Femur (tissue), 1 donor: ENCODE data around the gene UBE2F.
"Not testable (repeated sequence)": the region's sequence is repeated elsewhere in the genome, so short reads cannot be mapped to it uniquely, and the experiment has no call there.

ENCODE experiments used
- DNase-seq: peaks from one replicate; pipeline ENCODE4 v3.0.0-alpha.2; 2017

The UBE2F gene

DNA sequence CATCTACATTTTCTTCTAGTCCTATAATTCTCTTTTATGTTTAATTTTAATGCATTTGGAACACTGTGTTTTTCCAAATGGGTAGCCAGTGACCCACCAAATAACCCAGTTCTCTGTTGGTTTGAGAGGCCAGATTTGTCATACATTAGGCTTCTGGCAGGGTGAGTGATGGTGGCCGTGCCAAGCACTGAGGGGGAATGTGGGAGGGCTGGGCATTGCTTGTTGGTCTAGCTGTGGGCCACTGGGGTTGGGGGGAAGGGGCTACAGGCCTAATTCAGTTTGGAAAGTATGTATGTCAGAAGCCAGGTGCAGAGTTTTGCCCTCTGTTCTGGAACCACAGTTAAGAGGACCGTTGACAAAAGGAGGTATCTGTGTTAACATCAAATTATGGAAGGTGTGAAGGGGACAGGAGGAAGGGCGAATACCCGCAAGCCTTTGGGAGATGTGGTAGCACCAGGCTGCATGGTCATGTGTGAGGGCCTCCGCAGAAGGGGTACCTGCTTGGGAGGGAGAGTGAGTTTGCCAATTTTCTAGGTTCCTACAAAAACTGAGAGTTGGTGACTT is 55.9 kb downstream of the UBE2F start:
- no peak for DNase-seq

DNA sequence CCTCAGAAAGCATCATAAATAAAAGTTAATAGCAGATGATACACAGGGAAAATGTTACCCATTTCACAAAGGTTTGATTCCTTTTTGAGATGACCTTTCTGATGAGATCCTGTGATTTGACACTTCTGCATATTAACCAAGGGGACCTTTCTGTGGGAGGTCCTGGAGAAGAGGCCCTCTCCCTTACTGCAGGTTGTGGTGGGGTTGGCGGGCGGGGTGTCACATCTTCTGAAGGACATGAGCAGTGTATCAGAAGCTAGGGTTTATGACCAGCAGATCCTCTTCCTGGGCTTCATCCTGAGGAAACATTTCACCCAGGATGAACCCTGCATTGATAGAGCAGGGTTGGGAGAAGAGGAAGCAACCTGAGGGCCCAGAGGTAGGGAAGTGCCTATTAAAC is 56.8 kb downstream of the UBE2F start:
- no peak for DNase-seq

DNA sequence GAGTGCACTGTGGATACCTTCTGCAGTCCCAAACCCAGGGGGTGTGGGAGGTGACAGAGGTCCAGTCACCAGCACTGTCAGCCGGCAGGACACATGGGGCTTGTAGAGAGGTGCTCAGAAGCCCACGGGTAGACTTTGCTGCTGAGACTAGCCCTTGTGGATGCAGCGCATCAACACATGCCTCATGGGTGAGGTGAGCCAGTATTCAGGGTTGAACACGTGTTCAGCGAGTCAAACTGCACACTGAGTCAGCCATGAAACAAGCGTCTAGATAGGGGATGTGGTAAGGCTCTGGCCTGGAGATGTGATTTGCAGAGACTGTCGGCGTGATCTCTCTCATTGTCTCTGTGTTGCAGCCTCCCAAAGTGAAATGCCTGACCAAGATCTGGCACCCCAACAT is 58.2 kb downstream of the UBE2F start:
- DNase-seq: no peak

- no peak for DNase-seq
These were observed 59.0 kb downstream of the UBE2F start for GRCh38 chr2:238025741-238026360.

DNA sequence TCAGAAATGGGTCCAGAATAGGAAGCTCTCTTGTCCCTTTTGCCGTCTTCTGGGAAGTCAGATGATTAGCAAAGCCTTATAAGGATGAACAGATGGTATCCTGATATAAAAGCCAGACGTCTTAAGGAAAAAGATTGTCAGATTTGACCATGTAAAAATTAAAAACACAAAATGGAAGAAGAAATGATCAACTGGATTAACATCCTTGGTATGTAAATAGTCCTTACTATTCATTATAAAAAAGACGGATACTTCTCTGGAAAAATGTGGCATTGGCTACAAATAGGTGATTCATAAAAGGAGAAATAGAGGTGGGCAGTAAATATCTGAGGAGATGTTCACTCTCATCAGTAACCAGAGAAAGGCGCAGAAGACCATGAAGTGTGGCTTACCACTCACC is 60.2 kb downstream of the UBE2F start:
- DNase-seq: no peak

DNA sequence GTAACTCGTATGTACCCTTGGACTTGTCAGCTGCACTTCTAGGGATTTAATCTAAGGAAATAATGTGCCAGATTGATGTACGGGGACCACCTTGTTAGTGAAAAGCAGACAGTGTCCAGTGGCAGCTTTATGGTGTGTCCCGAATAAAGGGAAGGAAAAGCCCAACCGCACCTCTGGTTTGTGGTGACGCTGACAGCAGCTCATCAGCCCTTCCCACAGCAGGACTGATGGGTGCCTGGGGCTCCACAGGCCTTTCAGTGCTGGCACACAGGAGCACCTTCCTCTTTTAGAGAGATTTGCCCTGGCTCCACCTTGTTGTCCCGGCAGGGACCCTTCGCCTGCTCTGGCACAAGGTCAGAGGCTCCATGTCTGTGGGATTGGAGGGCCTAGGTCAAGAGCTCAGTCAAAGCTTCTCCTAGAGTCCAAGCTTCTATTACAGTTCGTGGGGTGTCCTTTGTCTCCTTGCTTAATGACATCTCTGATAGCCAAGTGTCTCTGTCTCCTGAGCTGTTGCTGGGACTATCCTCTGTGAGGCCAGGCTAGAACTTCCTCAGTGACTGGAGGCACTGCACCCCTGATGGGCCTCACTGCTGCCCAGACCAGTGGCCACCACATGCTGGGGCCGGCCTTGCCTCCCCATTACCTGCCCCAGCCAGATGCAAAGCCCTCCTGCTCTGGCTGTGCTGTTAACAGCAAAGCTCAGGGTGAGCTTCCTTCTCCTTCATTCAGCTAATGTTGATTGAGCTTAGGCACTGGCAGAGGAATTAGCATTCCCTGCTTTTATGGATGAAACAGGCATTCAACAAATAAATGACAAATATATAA is 61.0 kb downstream of the UBE2F start:
- peak; percentile 28 for DNase-seq

- DNase-seq: no peak
These were observed 63.0 kb downstream of the UBE2F start for GRCh38 chr2:238029853-238030252.

DNA sequence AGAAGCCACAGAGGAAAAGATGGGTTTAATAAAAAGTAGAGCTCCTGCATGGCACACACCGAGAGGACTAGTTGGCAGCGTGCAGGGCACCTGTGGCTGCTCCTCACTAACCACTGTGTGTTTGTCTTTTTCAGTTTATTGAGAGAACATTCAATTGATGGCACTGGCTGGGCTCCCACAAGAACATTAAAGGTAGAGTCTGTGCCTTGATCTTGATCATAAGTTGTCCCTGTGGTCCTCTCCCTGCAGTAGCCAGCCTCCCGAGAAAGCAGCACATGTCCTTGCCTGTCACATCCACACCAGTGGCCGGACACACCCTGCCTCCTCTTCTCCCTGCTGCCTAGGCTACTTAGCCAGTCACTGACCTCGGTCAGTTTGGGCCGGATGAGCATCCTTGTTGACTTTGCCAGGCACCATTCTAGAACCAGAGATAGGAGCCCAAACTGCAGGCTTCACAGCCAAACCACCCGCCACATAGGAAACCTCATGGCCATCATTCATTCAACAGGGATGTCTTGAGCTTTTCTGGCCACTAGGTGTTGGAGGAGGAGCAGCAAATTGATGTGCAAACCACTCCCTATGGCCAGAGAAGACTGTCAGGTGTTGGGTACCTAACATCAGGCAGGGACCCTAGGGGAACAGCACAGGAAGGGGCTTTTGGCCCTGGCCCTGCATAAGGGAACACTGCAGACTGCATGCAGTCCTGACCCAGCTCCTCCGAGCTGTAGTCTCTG is 63.8 kb downstream of the UBE2F start:
- DNase-seq: no peak

DNA sequence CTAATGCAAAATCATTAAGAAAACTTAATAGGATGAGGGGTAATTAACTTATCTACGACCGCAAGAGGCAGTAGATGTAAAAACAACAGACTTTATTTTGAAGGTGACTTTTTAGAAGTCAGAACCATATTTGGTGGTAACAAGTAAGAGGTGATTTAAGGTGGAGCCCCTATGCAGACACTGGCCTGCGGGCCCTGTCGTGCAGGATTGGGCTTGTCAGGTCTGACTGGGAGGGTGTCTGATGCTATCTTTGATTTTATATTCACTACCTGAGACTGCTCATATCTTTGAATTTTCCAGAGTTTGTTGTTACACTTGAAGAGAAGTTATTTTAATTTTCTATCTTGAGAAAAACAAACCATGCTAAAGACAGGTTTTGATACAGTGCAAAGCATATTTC is 64.9 kb downstream of the UBE2F start:
- no peak for DNase-seq

- no peak for DNase-seq
These were observed 66.0 kb downstream of the UBE2F start for GRCh38 chr2:238032755-238033337.

DNA sequence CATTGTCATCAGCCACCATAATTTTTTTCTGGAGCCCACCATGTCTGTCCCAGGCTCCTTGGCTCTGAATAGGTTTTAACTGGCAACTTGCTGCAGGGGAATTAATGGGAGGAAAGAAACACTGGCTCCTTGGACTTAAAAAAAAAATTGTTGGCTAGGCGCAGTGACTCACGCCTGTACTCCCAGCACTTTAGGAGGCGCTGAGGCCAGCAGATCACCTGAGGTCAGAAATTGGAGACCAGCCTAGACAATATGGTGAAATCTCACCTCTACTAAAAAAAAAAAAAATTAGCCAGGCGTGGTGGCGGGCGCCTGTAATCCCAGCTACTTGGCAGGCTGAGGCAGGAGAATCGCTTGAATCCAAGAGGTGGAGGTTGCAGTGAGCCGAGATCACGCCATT is 67.2 kb downstream of the UBE2F start:
- not testable (repeated sequence) for DNase-seq

DNA sequence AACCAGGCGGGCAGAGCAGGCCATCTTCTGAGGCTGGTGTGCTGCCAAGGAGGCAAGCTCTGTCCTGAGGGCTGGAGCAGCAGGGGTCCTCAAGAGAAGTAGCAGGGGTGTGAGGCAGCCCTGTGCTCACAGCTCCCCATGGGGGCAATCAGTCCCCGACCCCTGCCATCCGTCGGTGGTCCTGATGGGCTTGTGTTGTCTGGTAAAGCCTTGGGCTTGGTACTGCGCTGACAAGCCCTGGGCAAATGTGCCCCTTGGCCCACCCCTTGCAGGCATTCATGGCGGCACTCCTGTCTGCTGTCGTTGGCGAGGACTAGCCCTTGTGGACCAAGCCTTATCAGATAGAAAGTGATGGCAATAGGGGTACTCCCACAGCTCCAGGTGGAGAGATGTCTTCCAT is 71.4 kb downstream of the UBE2F start:
- DNase-seq: no peak

GRCh38 chr2:238039151-238039550 is 72.3 kb downstream of the UBE2F start:
- no peak for DNase-seq

DNA sequence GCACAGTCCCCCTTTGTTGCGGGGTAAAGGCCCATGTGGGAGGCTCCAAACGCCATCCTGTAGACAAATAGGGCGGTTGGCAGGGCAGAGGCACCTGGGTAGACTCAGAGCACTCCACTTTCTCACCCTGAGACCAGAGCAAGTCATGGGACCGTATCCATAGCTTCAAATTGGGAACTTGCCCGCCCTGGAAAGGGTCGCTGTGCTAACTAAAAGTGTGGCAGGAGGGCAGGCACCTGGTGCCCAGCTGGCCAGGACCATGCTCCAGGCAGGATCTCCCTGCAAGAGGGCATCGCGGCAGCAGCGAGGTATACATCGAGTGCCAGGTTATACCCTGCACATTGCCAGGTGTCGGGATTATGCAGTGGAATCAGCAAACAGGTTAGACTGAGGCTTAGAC is 73.2 kb downstream of the UBE2F start:
- no peak for DNase-seq

- DNase-seq: no peak
These were observed 74.1 kb downstream of the UBE2F start for GRCh38 chr2:238040918-238041317.

DNA sequence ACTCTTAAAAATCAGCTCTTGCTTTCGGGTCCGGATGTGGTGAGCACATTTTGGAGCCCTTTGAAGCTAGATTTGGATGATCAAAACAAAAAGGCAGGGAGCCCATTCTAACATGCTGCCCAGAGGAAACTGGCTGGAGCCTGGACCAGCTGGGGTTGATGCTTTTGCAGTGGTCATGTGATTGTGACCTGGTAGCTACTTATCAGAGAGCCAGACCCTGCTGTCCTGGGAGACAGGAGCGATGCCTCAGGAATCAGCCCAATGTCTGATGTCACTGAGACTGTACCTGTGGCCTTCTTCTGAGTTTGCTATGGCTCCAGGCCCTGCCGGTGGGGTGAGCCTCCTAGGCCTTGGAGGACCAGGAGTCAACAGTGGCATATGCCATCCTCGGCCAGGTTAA is 75.3 kb downstream of the UBE2F start:
- DNase-seq: no peak

- no peak for DNase-seq
These were observed 76.2 kb downstream of the UBE2F start for GRCh38 chr2:238042849-238043584.

- DNase-seq: no peak
These were observed 77.0 kb downstream of the UBE2F start for GRCh38 chr2:238043851-238044250.

DNA sequence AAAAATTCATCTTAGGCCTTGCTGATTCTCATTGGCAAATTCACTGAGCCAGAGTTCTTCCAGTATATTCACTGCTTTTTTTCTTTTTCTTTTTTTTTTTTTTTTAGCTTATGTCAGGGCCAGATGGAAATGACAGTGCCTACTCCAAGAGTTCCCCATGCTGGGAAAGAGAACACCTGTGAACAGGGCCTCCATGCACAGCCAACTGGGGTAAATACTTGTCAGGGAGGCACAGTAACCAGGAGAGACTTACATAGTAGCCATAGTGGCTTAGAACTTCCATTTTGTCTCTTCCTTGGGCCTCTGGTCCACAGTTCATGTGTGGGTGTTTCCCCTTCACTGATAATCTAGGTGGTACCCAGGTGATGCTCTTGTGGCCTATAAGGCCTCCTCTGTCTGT is 78.8 kb downstream of the UBE2F start:
- DNase-seq: no peak

- DNase-seq: no peak
These were observed 80.0 kb downstream of the UBE2F start for GRCh38 chr2:238046725-238047270.

DNA sequence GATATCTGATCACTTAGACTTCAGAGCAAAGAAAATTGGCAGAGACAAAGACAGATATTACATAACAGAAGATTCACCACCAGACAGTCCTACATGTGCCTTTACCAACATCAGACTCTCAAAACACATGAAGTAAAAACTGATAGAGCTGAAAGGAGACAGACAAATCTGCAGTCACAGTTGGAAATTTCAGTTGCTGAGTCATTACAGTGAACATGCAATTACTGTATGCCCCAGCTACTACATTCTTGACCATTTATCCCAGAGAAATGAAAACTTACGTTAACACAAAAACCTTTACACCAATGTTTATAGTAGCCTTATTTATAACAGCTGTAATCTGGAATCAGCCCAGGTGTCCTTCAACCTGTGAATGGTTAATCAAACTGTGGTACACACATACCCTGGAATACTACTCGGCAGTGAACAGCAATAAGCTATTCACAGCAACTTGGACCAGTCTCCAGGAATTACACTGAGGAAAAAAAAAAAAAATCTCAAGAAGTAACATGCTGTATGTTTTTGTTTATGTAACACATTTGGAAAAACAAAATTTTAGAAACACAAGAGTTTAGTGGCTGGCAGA is 86.5 kb downstream of the UBE2F start:
- DNase-seq: no peak

- no peak for DNase-seq
These were observed 89.0 kb downstream of the UBE2F start for GRCh38 chr2:238055841-238056240.
